Measurements from ENCODE around the gene KIF6.

Gene KIF6

DNA sequence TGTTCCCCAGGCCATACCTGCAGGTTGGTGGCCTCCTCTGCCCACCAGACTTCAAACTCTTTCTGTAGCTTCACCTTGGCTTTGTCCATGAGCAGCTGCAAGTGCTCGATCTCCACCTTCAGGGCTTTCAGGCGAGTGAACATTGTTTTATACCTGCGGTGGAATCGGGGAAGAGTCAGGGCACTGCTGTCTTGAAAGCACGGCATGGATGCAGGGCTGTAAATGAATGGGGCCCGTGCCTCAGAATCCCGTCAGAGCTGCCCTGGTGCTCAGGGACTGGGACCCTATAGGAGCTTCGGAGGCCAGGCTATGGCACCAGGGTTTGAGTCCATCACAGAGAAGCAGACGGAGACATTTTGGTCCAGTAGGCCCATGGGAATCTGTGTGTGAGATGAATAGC, 364.8 kb downstream of the KIF6 start:
- Histone ChIP-seq H3K79me2 (no peaks in the 10 kb centered on the region), H2AFZ (no peak overlapping the region), H3K9ac (no peak overlapping the region), H3K36me3 (ENCODE audit: control insufficient read depth, insufficient read depth, low read length) (no peaks in the 10 kb centered on the region), H3K9me3 (ENCODE audit: control insufficient read depth, low read length) (no peaks in the 10 kb centered on the region), H3K4me1 (no peaks in the 10 kb centered on the region), H3K27me3 (ENCODE audit: control insufficient read depth, insufficient read depth, low read length) (no peaks in the 10 kb centered on the region), H3K4me3 (ENCODE audit: low read depth, low read length) (no peak overlapping the region), H3K27ac (no peak overlapping the region), H3K4me2 (ENCODE audit: low read length) (no peak overlapping the region)
- TF ChIP-seq, protein P1, sequence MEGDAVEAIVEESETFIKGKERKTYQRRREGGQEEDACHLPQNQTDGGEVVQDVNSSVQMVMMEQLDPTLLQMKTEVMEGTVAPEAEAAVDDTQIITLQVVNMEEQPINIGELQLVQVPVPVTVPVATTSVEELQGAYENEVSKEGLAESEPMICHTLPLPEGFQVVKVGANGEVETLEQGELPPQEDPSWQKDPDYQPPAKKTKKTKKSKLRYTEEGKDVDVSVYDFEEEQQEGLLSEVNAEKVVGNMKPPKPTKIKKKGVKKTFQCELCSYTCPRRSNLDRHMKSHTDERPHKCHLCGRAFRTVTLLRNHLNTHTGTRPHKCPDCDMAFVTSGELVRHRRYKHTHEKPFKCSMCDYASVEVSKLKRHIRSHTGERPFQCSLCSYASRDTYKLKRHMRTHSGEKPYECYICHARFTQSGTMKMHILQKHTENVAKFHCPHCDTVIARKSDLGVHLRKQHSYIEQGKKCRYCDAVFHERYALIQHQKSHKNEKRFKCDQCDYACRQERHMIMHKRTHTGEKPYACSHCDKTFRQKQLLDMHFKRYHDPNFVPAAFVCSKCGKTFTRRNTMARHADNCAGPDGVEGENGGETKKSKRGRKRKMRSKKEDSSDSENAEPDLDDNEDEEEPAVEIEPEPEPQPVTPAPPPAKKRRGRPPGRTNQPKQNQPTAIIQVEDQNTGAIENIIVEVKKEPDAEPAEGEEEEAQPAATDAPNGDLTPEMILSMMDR (IDR thresholded peaks at IDR 0.05) = no peak

DNA sequence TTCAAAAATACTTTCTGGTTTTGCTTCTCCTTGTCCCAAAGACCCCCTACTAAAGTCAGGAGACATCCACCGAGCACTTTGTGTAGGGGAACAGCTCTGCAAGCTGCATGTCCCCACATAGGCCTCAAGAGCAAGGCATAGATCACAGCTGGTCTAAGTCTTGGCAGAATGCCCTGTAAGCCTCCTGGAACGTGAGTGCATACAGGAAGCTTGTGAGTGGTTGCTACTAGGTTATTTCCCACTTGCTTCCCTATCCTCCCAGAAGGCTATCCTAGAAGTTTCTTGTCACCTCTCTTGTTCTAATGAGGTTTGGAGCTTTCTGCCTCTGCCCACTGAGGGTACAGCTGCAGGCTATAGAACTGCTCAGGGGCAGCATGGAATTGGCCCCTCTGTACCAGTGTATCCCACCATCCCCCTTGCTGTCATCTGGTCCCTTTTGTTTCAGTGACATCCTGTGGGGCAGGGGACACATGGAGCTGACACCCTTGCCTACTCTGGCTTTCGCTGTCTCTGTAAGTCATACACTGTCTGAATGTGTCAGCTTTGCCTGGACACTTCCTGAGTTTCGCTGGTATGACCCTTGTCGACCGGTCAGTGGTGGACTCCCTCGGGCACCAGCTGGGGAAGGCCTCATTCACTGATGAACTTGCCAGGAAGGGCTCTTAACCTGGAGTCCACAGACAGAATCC, 367.1 kb downstream of the KIF6 start:
- no peaks in the 10 kb centered on the region for H3K79me2 ChIP-seq
- H3K4me1 ChIP-seq = no peaks in the 10 kb centered on the region
- no peak overlapping the region for H3K4me3 ChIP-seq (ENCODE audit: low read depth, low read length)
- H3K27ac ChIP-seq = no peak overlapping the region
- no peak overlapping the region for H3K4me2 ChIP-seq (ENCODE audit: low read length)
- H3K9me3 ChIP-seq (ENCODE audit: control insufficient read depth, low read length) = no peaks in the 10 kb centered on the region
- H3K27me3 ChIP-seq (ENCODE audit: control insufficient read depth, insufficient read depth, low read length) = no peaks in the 10 kb centered on the region
- H3K9ac ChIP-seq = no peak overlapping the region
- TF ChIP-seq, protein P1 (IDR thresholded peaks at IDR 0.05) = no peak
- H2AFZ ChIP-seq = no peak overlapping the region
- no peaks in the 10 kb centered on the region for H3K36me3 ChIP-seq (ENCODE audit: control insufficient read depth, insufficient read depth, low read length)

DNA sequence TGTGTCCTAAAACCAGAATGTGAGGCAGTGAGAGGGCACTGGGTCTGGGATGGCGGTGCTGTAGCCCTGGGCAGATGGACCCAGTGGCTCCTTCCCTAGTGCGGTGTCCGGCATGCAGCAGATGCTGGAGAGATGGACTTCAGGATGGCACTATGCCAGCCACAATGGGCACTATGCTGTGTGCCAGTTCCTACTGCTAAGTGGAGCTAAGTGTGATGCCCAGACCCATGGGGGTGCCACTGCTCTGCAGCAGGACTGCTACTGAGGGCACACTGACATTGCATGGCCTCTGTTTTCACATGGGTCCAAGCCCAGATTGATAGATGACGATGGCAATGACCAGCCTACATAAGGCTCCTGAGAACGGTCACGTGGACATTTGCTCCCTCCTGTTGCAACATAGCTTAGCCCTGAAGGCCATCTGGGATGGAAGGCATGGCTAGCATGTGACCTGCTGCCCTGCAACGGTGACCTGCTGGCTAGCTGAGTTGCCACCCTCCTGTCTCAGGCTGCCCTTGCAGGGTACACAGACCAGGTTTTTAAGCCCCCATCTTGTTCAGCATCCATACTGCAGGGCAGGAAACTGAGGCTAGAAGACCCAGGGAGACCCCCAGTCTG, 371.4 kb downstream of the KIF6 start:
- no peak overlapping the region for H3K4me3 ChIP-seq (ENCODE audit: low read depth, low read length)
- H3K36me3 ChIP-seq (ENCODE audit: control insufficient read depth, insufficient read depth, low read length) = no peaks in the 10 kb centered on the region
- H3K27me3 ChIP-seq (ENCODE audit: control insufficient read depth, insufficient read depth, low read length) = no peaks in the 10 kb centered on the region

DNA sequence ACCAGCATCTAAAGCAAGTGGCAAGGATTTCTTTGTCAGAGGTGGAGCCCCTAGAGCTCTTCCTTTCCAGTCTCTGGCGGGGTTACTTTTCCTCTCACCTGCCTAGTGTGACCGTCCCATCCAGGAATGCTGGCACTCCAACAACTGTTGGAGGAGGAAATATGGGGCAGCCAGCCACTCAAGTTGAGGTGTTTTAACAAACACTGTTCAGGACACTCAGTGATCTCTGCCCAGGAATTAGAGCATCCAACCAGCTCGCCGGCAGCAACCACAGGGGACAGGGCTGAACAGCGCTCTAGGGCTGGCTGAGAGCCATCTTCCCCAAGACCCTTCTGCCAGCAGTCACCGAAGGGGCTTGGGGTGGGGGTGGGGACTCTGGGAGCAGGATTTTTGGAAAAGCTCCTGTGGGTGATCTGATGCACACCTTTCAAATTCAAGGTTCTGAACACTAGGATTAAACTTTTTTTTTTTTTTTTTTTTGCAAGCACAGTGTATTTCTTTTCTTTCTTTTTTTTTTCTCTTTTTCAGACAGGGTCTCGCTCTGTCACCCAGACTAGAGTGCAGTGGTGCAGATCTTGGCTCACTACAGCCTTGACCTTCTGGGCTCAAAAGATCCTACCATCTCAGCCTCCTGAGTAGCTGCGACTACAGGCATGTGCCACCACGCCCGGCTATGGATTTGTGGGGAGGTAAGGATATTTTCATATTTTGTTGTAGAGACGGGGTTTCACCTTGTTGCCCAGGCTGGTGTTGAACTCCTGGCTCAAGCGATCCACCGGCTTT, 374.3 kb downstream of the KIF6 start:
- Histone ChIP-seq H2AFZ (no peak overlapping the region), H3K9me3 (ENCODE audit: control insufficient read depth, low read length) (no peaks in the 10 kb centered on the region), H3K79me2 (no peaks in the 10 kb centered on the region), H3K36me3 (ENCODE audit: control insufficient read depth, insufficient read depth, low read length) (no peaks in the 10 kb centered on the region), H3K9ac (no peak overlapping the region), H3K27ac (no peak overlapping the region), H3K4me3 (ENCODE audit: low read depth, low read length) (no peak overlapping the region), H3K27me3 (ENCODE audit: control insufficient read depth, insufficient read depth, low read length) (no peaks in the 10 kb centered on the region), H3K4me2 (ENCODE audit: low read length) (no peak overlapping the region), H3K4me1 (no peaks in the 10 kb centered on the region)
- TF ChIP-seq, protein P1 (IDR thresholded peaks at IDR 0.05) = no peak

More for the DNA sequence above, 371.4 kb downstream of the KIF6 start:
- no peak overlapping the region for H3K4me2 ChIP-seq (ENCODE audit: low read length)
- TF ChIP-seq, protein P1 (IDR thresholded peaks at IDR 0.05) = no peak
- H3K4me1 ChIP-seq = no peaks in the 10 kb centered on the region
- no peaks in the 10 kb centered on the region for H3K9me3 ChIP-seq (ENCODE audit: control insufficient read depth, low read length)
- no peak overlapping the region for H3K9ac ChIP-seq
- H3K79me2 ChIP-seq = no peaks in the 10 kb centered on the region
- no peak overlapping the region for H3K27ac ChIP-seq
- no peak overlapping the region for H2AFZ ChIP-seq
